ELR (cell line): ENCODE data around the gene PAQR8.
"Not testable (repeated sequence)": the region's sequence is repeated elsewhere in the genome, so short reads cannot be mapped to it uniquely, and the experiment has no call there.

Experiments used
- DNase-seq: peaks from one replicate; pipeline ENCODE4 v3.0.0-alpha.2; 2015; ENCODE audit warnings: low read depth

Gene PAQR8

DNA sequence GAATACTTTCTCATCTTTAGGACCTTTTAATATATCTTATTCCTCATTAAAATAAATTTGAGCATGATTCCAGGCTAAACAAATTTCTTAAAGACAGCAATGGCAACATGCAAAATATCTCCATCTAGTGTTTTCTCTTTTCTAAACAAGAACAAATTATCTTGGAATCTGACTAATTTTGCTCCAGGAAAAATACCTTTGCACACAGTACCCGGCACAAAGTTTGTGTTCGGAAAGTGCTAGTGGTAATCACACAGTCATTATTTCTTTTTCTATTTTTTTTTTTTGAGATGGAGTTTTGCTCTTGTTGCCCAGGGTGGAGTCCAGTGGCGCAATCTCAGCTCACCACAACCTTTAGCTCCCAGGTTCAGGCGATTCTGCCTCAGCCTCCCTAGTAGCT is 50.0 kb downstream of the PAQR8 start:
- no peak for DNase-seq

DNA sequence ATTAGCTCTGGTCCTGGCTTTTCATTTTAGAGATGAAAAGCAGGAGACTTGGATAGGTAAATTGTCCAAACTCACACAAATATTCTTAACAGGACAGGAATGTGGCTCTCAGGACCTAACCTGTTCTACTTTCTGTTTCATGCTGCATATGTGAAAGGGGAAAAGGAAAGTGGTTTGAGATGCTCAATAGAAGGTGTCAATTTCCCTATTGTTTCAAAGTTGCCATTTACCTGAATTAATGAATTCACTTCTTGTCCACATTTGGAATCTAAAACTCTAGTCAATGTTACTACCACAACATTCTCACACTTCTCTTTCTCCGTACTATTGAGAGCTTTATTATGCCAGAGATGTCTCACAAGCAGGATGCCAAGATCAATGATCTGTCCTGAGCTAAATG is 53.4 kb downstream of the PAQR8 start:
- DNase-seq, result no peak

DNA sequence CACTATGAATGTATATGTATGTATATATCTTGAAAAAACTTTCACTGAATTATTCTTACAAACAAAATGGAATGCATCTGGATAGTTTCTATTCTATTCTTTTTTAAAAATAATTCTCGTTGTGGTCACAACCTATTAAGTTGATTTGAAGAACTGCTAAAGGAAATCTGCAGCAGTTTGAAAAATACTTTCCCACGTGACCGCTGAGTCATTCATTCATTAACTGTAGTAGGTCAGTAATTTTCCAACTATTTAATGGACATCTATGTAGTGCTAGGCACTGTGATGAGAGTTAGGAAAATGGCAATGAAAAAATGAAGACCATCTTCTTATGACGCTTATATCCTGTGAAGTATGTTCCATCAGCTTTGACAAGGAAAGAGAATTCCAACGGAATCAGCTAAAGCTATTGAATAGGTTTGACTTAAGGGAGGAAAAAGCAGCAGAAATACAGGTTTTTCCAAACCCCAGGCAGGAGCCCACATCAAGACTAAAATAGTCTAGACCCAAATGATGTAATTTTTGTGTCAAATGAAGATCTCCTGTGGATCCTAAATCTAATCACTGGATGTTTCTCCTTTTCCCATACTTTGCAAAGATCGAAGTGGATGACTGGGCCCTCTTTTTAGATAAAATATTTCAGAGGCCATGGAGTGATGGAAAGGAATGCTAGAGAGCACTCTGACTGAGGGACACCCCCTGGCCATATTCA is 54.1 kb downstream of the PAQR8 start:
- peak; percentile 70 for DNase-seq

DNA sequence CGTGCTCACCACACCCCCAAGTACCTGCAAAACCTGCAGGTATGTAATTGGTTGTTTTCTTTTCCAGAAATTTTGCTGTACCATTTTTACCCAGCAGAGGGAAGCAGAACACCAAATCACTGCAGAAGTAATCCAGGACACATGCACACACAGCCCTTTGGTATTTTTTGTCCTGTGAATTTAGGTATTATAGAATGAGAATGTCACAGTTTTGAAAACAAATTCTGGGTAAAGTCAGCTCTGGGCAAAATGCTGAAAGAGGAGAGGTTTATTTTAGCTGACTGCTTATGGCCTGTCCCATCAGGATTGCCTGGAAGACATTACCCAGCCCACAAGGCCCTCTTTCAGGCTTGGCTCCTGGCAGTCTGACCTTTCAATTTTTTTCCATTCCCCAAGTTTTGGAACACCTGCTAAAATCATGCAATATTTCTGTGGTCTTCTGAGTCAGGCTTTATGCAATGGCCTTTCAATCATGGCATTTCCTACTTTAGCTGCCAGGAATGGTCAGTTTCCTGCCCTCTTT is 54.7 kb downstream of the PAQR8 start:
- DNase-seq, result peak; percentile 75

DNA sequence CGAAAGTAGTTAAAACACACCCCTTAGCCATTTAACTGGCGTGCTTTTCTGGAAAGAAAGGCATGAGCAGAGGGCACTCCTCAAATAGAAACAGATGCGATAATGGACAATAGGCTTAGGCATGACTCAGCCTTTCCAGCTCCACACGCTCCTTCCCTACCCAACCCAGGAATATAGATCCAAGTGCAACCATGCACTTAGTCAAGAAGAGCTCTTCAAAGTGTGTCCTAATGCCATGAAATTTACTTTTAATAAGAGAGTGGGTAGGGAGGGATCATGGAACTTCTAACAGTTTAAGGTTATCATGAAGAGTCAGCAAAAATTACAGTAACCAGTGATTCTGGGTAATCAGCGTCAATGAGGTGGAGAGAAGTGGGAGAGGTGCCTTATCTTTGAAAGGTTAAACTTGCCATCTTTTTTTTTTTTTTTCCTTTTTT is 55.7 kb downstream of the PAQR8 start:
- peak; percentile 79 for DNase-seq

DNA sequence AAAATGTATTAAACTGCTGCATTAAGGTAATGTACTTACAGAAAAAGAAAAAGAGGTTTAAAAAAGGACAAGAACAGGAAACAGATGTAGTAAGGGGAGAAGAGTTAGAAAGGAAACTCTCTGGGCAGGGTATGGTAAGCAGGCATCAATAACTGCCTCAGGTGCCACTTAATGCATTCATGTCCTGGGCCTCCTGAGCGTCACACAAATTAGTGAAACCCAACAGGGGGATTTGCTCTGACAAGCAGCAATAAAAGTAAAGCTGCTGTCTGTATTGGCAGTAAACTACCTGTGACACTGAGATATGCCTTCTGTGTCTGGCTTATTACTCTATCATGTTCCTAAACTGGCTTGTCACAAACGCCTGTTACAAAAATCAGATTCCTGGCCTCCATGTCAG is 56.7 kb downstream of the PAQR8 start:
- DNase-seq, result no peak

DNA sequence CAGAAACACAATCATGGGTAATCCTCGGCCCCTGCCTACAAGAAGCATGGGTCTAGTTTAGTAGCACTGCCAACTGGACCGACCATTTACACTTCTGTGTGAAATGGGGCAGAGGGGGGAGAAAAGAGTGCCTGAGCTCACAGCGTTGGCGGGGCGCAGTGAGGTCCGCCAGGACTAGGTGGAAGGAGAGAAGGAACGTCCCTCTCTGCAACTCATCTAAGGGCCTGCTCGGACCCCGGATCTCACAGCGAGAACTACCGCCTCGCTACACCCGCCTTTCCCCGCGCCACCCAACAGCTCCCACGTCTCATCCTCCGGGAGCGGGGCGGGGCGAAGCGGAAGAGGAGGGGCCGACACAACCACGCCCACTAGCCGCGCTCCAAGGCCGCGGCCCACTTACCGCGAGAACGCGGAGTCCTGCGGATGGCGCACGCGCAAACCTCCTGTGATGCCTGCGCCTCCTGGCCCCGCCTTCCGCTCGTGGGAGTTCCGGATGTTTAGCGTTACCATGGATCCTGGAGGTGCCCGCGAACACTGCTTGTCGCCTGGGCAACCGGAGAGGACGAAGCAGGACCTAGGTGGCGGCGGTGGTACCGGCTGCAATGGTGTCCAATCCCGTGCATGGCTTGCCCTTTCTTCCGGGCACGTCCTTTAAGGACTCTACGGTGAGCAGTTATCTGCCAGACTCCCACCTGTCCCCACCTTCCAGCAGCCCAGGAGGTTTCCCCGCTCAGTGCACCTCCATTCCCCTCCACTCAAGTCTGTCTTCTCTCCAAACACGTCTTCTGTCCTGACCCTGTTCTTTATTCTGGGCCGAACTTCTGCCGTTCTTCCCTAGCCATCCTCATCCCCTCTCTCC is 58.1 kb downstream of the PAQR8 start, which contains the start of gene EFHC1:
Gene EFHC1, plus strand, starts transcription at position 534 of the 859 bp plus-strand sequence. Its CDS starts 69 bp downstream, at position 603.
- peak; percentile 99 for DNase-seq

DNA sequence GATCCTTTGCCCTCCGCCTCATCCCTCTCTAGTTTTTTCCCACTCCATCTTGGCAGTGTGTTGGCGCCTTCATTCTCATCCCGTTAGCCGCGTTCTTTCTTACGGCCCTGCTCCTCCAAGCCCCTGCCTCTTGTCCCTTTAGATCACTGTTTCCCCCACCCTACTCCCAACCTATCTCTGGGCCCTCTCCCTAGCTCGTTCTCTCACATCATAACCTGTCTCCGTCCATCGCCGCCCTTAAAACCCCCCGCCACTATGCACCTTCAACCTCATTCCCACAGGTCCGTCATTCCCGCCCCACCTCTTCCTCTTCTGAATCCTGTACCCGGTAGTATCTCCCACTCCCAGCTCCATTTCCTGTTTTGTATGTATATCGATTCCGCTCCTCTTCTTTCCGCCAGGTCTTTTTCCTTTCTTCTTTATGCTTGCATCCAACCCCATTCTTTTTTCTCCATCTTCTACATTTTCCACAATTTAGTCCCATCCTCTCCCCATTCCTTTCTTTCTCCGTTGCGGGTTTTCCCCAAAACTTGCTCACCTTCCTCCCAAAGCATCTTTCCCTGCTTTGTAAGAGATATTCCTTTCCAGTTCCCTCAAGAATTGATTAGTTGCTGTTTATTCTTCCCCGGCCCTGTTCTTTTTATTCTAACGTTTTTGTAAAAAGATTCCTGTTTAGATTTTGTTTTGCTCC is 58.9 kb downstream of the PAQR8 start:
- peak; percentile 74 for DNase-seq

DNA sequence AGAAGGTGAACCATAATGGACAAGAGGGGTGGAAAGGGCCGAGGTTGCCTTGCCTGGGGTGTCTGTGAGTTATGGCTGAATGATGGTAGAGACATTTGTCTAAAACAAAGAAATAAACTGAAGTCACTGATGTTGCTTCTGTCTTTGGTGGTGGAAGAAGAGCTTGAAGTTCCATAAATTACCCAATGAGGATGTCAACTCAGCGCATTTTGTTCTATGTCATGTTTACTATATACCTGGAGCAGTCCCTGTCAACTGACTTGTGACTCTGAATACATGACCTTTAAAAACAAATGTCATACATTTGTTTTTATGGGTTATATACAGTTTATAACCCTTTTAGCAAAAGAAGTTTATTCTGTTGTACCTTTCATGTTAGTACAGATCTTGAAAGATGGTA is 60.2 kb downstream of the PAQR8 start:
- DNase-seq, result no peak

DNA sequence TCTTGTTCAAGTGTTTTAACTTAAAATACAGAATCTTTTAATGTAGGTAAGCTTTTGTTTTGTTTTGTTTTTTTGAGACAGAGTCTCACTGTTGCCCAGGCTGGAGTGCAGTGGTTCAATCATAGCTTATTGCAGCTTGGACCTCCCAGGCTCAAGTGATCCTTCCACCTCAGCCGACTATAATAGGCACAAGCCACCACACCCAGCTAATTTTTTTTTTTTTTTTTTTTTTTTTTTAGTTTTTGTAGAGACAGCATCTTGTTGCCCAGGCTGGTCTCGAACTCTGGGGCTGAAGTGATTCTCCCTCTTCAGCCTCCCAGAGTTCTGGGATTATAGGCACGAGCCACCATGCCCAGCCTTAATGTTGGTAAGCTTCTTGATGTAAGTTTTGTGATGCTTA is 61.5 kb downstream of the PAQR8 start:
- DNase-seq, result no peak

DNA sequence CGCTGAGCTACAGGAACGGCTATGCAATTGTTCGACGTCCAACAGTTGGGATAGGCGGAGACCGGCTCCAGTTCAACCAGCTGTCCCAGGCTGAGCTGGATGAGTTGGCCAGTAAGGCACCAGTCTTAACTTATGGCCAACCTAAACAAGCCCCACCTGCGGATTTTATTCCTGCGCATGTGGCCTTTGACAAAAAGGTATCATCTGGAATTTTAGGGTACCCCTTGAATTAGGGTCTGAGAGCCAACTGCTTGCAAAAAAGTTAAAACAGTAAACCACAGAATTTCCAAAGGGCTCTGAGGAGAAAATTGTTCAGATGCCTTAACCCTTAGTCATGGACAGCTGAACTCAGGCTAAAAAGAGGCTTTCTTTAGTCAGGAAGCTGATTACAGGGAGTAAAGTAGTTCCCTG is 62.0 kb downstream of the PAQR8 start:
- peak; percentile 94 for DNase-seq

DNA sequence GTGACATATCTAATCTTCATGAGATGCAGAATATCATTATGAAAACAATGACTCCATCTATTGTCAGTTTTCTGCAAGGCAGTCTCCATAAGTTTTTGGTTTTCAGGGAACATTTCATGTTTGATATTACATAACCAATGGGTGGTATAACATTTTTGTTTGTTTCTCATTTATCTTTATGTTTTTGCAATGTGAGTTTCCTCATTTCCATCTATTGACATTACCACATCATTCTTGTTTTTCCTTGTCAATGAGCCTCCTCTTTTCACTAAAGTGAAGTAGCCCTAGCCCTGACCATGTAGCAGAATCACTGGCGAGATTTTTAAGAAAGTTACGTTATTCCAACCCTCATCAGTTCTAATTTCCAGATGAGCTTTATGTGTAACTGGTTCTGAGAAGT is 62.6 kb downstream of the PAQR8 start:
- DNase-seq, result no peak

DNA sequence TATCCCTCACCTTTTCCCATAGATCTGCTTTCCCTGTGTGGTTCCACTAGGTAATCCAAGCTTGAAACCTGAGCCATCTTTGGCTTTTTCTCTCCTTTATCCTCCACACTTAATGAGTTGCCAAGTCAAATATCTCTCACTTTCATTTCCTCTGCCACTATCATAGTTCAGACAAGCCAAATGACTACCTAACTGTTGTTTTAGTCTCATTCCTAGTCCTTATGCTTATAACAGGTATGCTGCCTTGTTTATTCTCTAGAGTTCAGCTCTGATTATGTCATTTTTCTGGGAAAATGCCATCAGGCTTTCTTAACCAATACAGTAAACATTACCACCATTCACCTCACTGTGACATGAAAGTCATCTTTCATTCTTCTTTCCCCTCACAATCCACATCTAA is 64.7 kb downstream of the PAQR8 start:
- DNase-seq, result no peak

DNA sequence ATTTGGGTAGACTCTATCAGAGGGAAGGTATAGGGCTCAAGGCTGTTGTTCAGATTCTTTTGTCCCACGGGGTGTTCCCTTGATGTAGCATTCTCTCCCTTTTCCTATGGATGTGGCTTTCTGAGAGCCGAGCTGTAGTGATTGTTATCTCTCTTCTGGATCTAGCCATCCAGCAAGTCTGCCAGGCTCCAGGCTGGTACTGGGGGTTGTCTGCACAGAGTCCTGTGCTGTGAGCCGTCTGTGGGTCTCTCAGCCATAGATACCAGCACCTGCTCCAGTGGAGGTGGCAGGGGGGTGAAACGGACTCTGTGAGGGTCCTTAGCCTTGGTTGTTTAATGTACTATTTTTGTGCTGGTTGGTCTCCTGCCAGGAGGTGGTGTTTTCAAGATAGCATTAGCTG is 71.3 kb downstream of the PAQR8 start:
- DNase-seq, result not testable (repeated sequence)

DNA sequence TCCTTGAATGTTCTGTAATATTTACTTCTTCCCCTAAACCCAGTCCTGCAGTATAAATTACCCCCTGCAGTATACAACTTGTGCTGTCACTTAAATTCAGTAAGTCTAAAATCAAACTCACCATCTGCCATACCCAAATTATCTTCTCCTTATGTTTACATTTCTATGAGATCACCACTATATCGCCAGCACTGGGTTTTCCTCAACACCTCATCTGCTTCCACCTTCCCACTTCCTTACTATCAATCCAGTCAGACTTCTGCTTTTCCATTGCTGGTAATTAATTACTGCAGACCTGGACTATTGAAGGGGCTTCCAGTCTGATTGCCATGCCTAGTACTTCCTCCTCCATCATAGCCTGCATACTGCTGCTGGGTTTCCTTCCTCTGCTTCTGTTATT is 73.4 kb downstream of the PAQR8 start:
- no peak for DNase-seq

DNA sequence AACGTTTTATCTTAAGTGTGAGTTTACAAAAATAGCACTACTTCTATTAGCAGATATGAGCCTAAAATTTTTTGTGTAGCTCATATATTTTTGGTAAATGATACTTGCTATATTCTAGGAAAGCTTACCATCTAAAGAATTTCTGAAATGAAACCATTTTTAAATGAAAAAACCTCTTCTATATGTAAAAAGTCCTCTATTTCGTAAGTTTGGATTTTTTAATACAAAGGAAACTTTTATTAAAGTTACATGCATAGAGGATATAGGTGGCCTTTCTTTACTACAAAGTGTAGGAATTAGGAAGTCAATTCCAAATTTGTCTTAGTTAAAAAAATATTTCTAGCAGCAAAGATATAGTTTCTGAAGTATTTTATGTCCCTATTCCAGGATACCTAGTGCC is 77.0 kb downstream of the PAQR8 start:
- DNase-seq, result no peak

DNA sequence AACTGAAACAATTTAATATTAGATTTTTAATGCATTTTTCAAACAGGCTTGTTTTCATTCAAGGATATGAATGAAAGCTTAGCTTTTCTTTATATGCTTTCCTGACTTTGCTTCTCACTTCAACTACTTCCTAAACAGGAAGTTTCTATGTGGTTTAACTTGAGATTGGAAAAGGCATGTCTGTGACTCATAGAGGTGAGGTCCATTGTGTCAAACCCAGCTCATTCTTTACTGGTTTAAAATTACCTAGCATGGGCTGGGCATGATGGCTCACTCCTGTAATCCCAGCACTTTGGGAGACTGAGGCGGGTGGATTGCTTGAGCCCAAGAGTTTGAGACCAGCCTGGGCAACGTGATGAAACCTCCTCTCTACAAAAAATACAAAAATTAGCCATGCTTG is 92.6 kb downstream of the PAQR8 start:
- DNase-seq, result peak; percentile 65

DNA sequence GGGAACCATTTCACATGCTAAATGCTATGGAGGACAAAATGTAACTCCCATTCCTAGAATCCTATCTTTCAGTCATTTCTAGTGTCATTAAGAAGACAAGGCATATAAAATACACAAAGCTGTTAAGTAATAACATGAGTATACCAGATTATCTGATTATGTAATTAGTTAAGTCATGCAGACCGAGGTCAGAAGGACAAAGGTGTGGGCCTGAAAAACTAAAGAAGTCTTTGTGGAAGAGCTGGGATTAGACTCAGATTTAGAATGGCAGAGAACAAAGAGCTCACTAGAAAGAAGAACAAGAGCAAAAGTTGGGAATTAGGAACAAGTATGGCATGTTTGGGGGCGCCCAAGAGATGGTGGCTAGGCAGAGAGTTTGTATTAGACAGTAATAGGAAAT is 95.1 kb downstream of the PAQR8 start:
- DNase-seq, result no peak
